Epithelial cell of prostate (primary cell): ENCODE results near the gene SGTA.

Experiments
- DNase-seq: peaks from one replicate; pipeline ENCODE4 v3.0.0-alpha.2; 2011; ENCODE audit warnings: low read depth, low spot score
- H3K27ac ChIP-seq: fragments of 450-650 bp; 2 replicates; pipeline ENCODE4 v1.5.1; 2017; ENCODE audit warnings: mild to moderate bottlenecking

SGTA gene

GRCh38 chr19:2774953-2775555, 8.0 kb downstream of the SGTA start:
- no peak for DNase-seq
- no peak overlapping the region for H3K27ac ChIP-seq

GRCh38 chr19:2774083-2774679, 8.9 kb downstream of the SGTA start:
- no peak overlapping the region for H3K27ac ChIP-seq
- DNase-seq: no peak

- H3K27ac ChIP-seq: no peak overlapping the region
- DNase-seq: no peak
Measured at GRCh38 chr19:2771786-2772674, 11.0 kb downstream of the SGTA start.

GRCh38 chr19:2770055-2771013, 12.7 kb downstream of the SGTA start:
- no peak for DNase-seq
- no peak overlapping the region for H3K27ac ChIP-seq

- DNase-seq: no peak
- H3K27ac ChIP-seq: no peak overlapping the region
Measured at GRCh38 chr19:2769218-2769617, 13.9 kb downstream of the SGTA start.

GRCh38 chr19:2768365-2769132, 14.5 kb downstream of the SGTA start:
- H3K27ac ChIP-seq: no peak overlapping the region
- DNase-seq: no peak

- H3K27ac ChIP-seq: no peak overlapping the region
- no peak for DNase-seq
Measured at GRCh38 chr19:2767688-2768087, 15.4 kb downstream of the SGTA start.

GRCh38 chr19:2766594-2767372, 16.3 kb downstream of the SGTA start:
- no peak overlapping the region for H3K27ac ChIP-seq
- no peak for DNase-seq

- no peak for DNase-seq
- no peak overlapping the region for H3K27ac ChIP-seq
Measured at GRCh38 chr19:2765376-2765775, 17.7 kb downstream of the SGTA start.

- DNase-seq: no peak
- H3K27ac ChIP-seq: no peak overlapping the region
Measured at GRCh38 chr19:2764945-2765344, 18.1 kb downstream of the SGTA start.

GRCh38 chr19:2763687-2764086, 19.4 kb downstream of the SGTA start:
- no peak overlapping the region for H3K27ac ChIP-seq
- no peak for DNase-seq

- H3K27ac ChIP-seq: no peak overlapping the region
- no peak for DNase-seq
Measured at GRCh38 chr19:2762783-2763496, 20.1 kb downstream of the SGTA start.

- no peak overlapping the region for H3K27ac ChIP-seq
Measured at GRCh38 chr19:2761876-2762782, 20.9 kb downstream of the SGTA start.

GRCh38 chr19:2761309-2761677, 21.8 kb downstream of the SGTA start:
- DNase-seq: no peak
- H3K27ac ChIP-seq: no peak overlapping the region

More at GRCh38 chr19:2761876-2762782, 20.9 kb downstream of the SGTA start:
- no peak for DNase-seq

GRCh38 chr19:2759965-2760364, 23.1 kb downstream of the SGTA start:
- H3K27ac ChIP-seq: no peak overlapping the region
- no peak for DNase-seq

GRCh38 chr19:2759362-2759761, 23.7 kb downstream of the SGTA start:
- no peak for DNase-seq
- H3K27ac ChIP-seq: no peak overlapping the region

- H3K27ac ChIP-seq: no peak overlapping the region
- DNase-seq: no peak
Measured at GRCh38 chr19:2758601-2759313, 24.3 kb downstream of the SGTA start.
